Right cardiac atrium (tissue), 5 donors: ENCODE data around the gene PDE9A. TPM values are rescaled to one million over a fixed set of nuclear protein-coding genes. Genes with fewer than 3 reads are reported as not detected.
A peak's percentile ranks its signal among the peaks of the same experiment; 100 is the strongest.

ENCODE experiments used
- ATAC-seq, 2 donors: fragments of 200-7000 bp; cut with Tn5 transposase; one replicate each; pipeline versions ENCODE4 v1.8.0 to v1.9.1; 2020; ENCODE audit warnings: moderate library complexity in 2 of 2, mild to moderate bottlenecking in 1 of 2
- DNase-seq, 3 donors: peaks; one replicate each; pipeline ENCODE4 v3.0.0-alpha.2; 2020
- H3K27ac ChIP-seq: one replicate; pipeline ENCODE4 v1.5.1; 2013; ENCODE audit warnings: mild to moderate bottlenecking, low read length, control low read depth, moderate library complexity
- H3K27me3 ChIP-seq: one replicate; pipeline ENCODE4 v1.6.1; 2013; ENCODE audit not compliant: control insufficient read depth, insufficient read depth
- H3K4me1 ChIP-seq: one replicate; pipeline ENCODE4 v1.6.1; 2013; ENCODE audit warnings: low read length; ENCODE audit not compliant: control insufficient read depth, insufficient read depth
- H3K4me3 ChIP-seq: one replicate; pipeline ENCODE4 v1.5.1; 2013; ENCODE audit warnings: low read length, control low read depth
- H3K9me3 ChIP-seq: one replicate; pipeline ENCODE4 v1.6.1; 2013; ENCODE audit warnings: low read length; ENCODE audit not compliant: control insufficient read depth
- WGBS: extraction: QIAGEN DNeasy Blood & Tissue Kit; methylation state at CpG from one replicate; pipeline ENCODE4 v1.1.7; 2013; 5-methylcytosine and 5-hydroxymethylcytosine counted together
- intact Hi-C, 4 donors: fragments of 100-400 bp; cut with DNase I; formaldehyde crosslinking; loops; one replicate each; pipeline versions ENCODE4 v1.11.0 to v1.14.0; 2022 to 2023
- polyA plus RNA-seq: library from polyadenylated mRNA; stranded (reverse); fragments of 200-250 nt; gene quantifications from one replicate; pipeline ENCODE4 v1.2.3, GENCODE V29; 2013
- total RNA-seq, 4 donors: library from RNA; stranded (reverse); fragmentation: NEBNext Ultra II Directional; extraction: Animal tissue kit (Norgen Biotek cat#: 25700); gene quantifications; one replicate each; pipeline ENCODE4 v1.2.1, GENCODE V29; 2021
- donor health status: healthy with polysubstance abuse.
- donor health status: DM: no; HTN: yes; CAD: no.
- donor health status: DM: no; HTN: no; CAD: no.
- donor health status: DM: no; HTN: yes; CAD: no; lungs with severe emphysema.
- donor health status: DM: yes; HTN: yes; CAD: no.

Gene PDE9A
- total and polyA plus RNA-seq, 5 donors = 1.5 to 4.1 (median 2.5) TPM

DNA sequence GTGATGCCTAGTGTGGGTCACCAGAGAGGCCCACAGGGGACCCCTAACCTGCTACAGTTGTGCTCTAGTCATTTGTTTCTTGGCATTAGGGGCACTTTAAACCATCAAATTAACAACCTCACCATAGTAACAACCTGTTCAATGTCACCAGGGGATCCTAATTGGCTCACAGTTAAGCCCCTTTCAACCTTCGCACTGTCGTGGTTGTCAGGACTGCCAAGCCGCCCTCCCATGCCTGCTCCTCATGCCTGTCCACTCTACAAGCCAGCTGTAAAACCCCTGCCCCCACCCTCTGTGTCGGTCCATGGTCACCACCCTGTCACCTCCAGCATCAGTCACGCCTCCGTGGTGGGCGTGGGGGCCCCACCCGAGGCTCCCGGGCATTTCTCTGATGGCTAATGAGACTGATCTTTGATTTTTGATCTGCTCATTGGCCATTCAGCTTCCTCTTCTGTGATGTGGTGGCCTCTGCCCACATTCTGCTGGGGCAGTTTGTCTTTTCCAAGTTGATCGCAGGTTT is 129.4 kb downstream of the PDE9A start:
- DNase-seq (no peak), ATAC-seq (no peak)
- Histone ChIP-seq H3K4me3 (no peak overlapping the region), H3K27ac (no peak overlapping the region), H3K9me3 (no peaks in the 10 kb centered on the region), H3K4me1 (no peaks in the 10 kb centered on the region), H3K27me3 (no peaks in the 10 kb centered on the region)
- WGBS = 81% methylated on average over 10 of the region's 10 CpGs
- intact Hi-C loops = loop anchor here in 1 of 4 donors (10.0 kb wide), 1 partner anchor 98 kb away; no protein-coding TSS in a partner anchor

DNA sequence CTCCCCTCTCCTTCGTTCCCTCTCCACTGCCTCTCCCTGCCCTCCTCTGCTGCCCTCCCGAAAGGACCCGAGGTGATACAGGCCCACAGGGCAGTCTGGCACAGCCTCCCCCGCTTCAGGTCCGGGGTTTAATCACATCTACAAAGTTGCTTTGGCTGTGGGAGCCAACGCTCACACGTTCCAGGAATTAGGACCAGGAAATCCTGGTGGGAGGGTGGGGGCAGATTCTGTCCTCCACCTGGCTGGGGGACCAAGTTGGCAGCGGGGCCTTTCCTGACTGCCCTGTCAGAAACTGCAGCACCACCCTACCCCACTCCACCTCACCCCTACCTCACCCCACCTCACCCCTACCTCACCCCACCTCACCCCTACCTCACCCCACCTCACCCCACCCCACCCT is 130.9 kb downstream of the PDE9A start:
- H3K9me3 ChIP-seq = no peaks in the 10 kb centered on the region
- DNase-seq = peak in 2 of 3 donors; percentile 35 to 77

DNA sequence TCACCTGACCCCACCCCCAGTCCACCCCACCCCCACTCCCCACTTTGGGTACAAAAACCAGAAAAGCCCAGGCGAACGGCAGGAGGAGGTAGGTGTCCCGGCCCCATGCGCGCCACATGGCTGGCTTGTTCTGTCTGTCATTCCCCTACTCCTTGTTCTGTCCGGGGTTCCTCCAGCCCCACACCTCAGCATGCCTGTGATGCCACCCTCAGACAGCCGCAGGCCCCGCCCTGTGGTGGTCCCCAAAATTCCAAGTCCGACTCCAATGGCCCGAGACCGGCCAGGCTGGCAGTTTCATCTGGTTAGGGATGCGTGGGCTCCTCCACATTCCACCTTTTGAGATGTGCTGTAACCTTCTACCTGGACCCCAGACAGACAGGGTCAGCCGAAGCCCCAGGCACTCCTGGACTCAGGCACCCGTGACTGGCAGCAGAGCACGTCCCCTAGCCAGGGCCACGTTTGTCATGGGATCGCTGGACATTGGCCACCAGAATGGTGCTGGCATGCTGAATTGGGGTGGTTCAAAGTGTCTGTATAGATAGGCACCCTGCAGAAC is 131.6 kb downstream of the PDE9A start:
- Histone ChIP-seq H3K27ac (no peak overlapping the region), H3K4me1 (no peaks in the 10 kb centered on the region), H3K9me3 (no peaks in the 10 kb centered on the region), H3K27me3 (no peaks in the 10 kb centered on the region), H3K4me3 (no peak overlapping the region)
- WGBS = 92% methylated on average over 17 of the region's 17 CpGs
- no peak for DNase-seq
- intact Hi-C loops = loop anchor here in 1 of 4 donors (10.0 kb wide), 1 partner anchor 100 kb away; no protein-coding TSS in a partner anchor
- ATAC-seq = no peak

More for the DNA sequence above, 130.9 kb downstream of the PDE9A start:
- no peak overlapping the region for H3K4me3 ChIP-seq
- 41% methylated on average over 8 of the region's 8 CpGs for WGBS
- peak overlapping the region; percentile 82 for H3K27ac ChIP-seq
- peak; percentile 41 to 60 for ATAC-seq
- H3K27me3 ChIP-seq = no peaks in the 10 kb centered on the region
- intact Hi-C loops = loop anchor here in 1 of 4 donors (10.0 kb wide), 1 partner anchor 99 kb away; no protein-coding TSS in a partner anchor
- no peaks in the 10 kb centered on the region for H3K4me1 ChIP-seq

DNA sequence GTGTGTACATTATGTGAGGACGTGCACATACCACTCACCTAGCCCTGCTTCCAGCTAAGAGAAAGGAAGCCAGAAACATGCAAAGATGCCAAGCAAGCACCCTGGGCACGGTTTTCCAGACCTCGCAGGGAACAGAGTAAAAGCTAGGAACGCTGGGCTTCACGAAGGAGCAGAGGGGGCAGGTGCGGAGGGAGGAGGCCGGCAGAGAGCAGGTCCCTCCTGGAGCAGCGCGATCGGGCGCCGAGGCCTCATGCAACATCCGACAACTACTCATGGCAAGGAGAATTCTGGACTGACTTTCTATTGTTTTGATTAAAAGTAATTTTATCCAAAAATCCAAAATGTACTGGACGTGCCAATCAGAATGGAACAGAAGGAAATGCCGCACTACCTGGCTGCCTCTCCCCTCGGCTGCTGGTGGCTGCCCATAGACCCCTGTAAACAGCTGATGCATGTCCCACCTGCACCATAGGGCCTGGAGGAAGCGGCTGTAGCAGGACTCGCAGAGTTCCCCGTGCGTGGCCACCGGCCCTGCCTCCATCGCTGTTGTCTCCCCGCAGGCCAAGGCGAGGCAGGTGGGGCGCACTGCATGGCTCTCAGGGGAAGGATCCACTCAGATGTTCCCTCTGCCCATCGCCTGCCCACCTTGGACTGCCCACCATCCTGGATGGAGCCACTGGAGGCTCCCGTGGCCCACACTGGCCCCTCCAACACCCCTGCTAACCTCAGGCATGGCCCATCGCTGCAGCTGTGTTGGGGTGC is 132.4 kb downstream of the PDE9A start:
- Histone ChIP-seq H3K4me1 (no peaks in the 10 kb centered on the region), H3K27me3 (no peaks in the 10 kb centered on the region), H3K4me3 (no peak overlapping the region), H3K27ac (no peak overlapping the region), H3K9me3 (no peaks in the 10 kb centered on the region)
- DNase-seq (no peak), ATAC-seq (no peak)
- 91% methylated on average over 28 of the region's 28 CpGs for WGBS
- intact Hi-C loops = loop anchor here in 1 of 4 donors (10.0 kb wide), 1 partner anchor 101 kb away; no protein-coding TSS in a partner anchor

DNA sequence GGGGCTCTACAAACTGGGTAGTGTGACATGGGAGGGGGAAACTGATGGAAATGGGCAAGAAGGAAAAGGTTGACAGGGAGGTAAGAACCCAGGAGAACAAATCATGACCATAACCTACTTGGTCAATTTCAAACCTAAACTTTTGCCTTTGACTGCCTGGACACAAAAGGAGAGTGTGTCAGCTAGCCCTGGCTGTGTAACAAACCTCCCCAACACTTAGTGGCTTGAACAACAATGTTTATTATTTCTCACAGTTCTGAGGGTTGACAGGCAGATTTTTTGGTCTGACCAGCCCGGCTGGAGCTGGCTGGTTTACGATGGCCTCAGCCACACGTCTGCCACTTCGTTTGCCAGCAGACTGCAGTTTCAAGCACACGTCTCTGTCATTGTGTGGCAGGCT is 133.5 kb downstream of the PDE9A start:
- H3K27me3 ChIP-seq = no peaks in the 10 kb centered on the region
- 82% methylated on average over 5 of the region's 5 CpGs for WGBS
- no peak overlapping the region for H3K4me3 ChIP-seq
- intact Hi-C loops = loop anchor here in 1 of 4 donors (10.0 kb wide), 1 partner anchor 102 kb away; no protein-coding TSS in a partner anchor
- H3K4me1 ChIP-seq = no peaks in the 10 kb centered on the region
- no peaks in the 10 kb centered on the region for H3K9me3 ChIP-seq
- ATAC-seq (no peak), DNase-seq (no peak)
- no peak overlapping the region for H3K27ac ChIP-seq

DNA sequence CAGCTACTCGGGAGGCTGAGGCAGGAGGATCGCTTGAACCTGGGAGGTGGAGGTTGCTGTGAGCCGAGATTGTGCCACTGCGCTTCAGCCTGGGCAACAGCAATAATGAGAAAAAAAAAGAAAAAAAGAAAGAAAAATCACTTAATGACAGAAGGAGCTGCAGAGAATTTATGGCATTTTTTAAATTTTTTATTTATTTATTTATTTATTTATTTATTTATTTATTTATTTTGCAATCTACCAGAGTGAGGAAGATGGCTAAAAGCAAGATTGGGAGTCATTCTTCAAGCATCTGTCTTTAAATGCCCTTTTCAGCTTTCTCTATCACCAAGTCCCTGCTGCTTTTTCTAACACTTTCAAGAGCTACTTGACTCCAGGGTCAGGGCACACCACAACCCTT is 134.2 kb downstream of the PDE9A start:
- H3K9me3 ChIP-seq = no peaks in the 10 kb centered on the region
- WGBS = 97% methylated on average over 4 of the region's 4 CpGs
- intact Hi-C loops = loop anchor here in 1 of 4 donors (10.0 kb wide), 1 partner anchor 103 kb away; no protein-coding TSS in a partner anchor
- H3K4me1 ChIP-seq = no peaks in the 10 kb centered on the region
- DNase-seq (no peak), ATAC-seq (no peak)
- H3K27me3 ChIP-seq = no peaks in the 10 kb centered on the region
- H3K4me3 ChIP-seq = no peak overlapping the region
- H3K27ac ChIP-seq = no peak overlapping the region

DNA sequence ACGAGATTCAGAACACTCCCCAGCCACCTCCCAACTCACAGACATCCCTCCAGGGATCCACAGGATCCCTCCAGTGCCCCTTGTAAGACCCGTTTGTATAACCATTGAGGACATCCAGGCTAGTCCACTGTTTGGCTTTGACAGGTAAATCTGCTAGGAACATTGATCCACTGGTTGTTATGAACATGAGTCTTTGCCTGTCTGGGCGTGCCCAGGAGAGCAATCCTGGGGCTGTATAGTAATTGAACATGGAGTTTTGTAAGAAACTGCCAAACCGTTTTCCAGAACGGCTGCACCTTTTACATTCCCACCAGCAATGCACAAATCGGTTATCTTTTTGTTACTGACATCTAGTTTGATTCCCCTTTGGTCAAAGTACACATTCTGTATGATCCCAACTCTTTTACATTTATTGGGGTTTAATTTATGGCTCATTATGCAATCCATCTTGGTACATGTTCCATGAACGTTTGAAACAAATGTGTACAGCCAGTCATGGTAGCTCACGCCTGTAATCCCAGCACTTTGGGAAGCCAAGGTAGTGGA is 137.2 kb downstream of the PDE9A start:
- no peaks in the 10 kb centered on the region for H3K9me3 ChIP-seq
- no peaks in the 10 kb centered on the region for H3K4me1 ChIP-seq
- no peak for ATAC-seq
- 78% methylated on average over 8 of the region's 8 CpGs for WGBS
- H3K4me3 ChIP-seq = no peak overlapping the region
- H3K27ac ChIP-seq = no peak overlapping the region
- H3K27me3 ChIP-seq = no peaks in the 10 kb centered on the region
- intact Hi-C loops = no loop called here
- no peak for DNase-seq

DNA sequence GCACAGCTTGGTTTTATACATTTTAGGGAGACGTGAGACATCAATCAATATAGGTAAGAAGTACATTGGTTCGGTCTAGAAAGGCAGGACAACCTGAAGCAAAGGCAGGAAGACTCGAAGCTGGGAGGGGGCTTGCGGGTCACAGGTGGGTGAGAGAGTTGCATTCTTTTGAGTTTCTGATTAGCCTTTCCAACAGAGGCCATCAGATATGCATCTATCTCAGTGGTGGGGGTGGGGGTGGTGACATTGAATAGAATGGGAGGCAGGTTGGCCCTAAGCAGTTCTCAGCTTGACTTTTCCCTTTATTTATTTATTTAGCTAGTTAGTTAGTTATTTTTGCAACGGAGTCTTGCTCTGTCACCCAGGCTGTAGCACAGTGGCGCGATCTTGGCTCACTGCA is 140.4 kb downstream of the PDE9A start:
- DNase-seq = no peak
- intact Hi-C loops = no loop called here
- no peak for ATAC-seq
- Histone ChIP-seq H3K27ac (no peak overlapping the region), H3K9me3 (no peaks in the 10 kb centered on the region), H3K4me1 (no peaks in the 10 kb centered on the region), H3K4me3 (no peak overlapping the region), H3K27me3 (no peaks in the 10 kb centered on the region)
- WGBS = 72% methylated on average over 7 of the region's 7 CpGs

DNA sequence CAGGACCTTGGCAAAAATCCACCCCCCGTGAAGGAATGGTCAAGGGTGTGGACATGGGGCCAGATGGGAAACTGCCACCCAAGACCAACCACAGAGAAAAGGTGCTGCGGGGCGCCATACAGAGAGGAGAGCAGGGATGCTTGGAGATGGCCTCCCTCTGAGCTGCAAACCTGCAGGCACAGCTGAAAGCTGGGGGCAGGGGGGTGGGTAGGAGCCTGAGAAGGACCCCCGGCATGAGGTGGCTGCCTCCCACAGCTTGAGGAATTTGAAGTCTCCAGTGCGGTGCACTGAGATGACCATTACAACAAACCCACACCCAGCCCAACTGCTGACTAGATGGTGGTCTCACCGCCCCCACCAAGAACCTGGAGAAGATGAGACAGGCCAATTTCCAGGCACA is 141.1 kb downstream of the PDE9A start:
- no peak overlapping the region for H3K27ac ChIP-seq
- 52% methylated on average over 6 of the region's 6 CpGs for WGBS
- intact Hi-C loops = no loop called here
- H3K9me3 ChIP-seq = no peaks in the 10 kb centered on the region
- H3K27me3 ChIP-seq = no peaks in the 10 kb centered on the region
- H3K4me3 ChIP-seq = no peak overlapping the region
- ATAC-seq (no peak), DNase-seq (no peak)
- no peaks in the 10 kb centered on the region for H3K4me1 ChIP-seq

DNA sequence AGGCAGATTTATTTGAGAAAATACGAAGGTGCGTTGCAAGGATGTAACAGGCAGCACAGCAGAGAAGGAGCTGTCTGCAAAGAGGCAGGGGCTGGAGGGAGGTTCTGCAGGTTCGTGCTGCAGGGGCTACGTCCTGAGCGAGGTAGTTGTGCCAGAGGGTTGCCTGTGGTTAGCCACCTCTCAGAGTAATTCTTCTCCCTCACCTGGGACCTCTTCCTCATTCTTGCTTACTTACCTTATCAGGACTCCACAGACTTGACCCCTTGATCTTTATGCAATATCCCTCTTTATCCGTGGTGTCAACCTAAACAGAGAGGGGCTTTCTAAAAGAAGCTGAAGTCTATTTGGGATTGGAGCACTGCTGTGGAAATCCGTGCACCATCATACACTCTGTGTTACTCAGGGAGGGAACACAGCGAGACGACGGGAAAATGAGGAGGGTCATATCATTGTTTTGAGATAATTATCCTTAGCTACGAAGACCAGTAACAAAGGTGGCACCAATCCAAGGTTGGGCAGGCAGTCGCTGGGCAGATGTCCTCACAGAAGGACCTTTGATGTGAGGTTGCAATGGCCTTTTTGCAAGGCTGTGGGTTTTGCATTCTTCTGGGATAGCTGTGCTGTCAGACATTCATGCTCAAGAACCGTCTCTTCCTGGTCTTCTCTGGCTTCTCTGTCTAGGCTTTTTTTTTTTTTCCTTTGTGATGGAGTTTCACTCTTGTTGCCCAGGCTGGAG is 143.1 kb downstream of the PDE9A start:
- intact Hi-C loops = no loop called here
- Histone ChIP-seq H3K9me3 (no peaks in the 10 kb centered on the region), H3K27ac (no peak overlapping the region), H3K27me3 (no peaks in the 10 kb centered on the region), H3K4me1 (no peaks in the 10 kb centered on the region), H3K4me3 (no peak overlapping the region)
- ATAC-seq (no peak), DNase-seq (no peak)
- WGBS = 52% methylated on average over 13 of the region's 13 CpGs
